ENCODE data around the gene ETV6.
"Not testable (repeated sequence)": the region's sequence is repeated elsewhere in the genome, so short reads cannot be mapped to it uniquely, and the experiment has no call there.

The ETV6 gene

GRCh38 chr12:11624116-11624515 lies 25.4 kb upstream of the ETV6 start:
- Histone ChIP-seq H3K27me3 (ENCODE audit: control insufficient read depth, insufficient read depth, low read length) (no peaks in the 10 kb centered on the region), H3K4me3 (ENCODE audit: low read depth, low read length) (no peak overlapping the region), H3K9me3 (ENCODE audit: control insufficient read depth, insufficient read depth, low read depth, low read length) (peaks cover 9% of the 10 kb centered on the region; the same call in 1 of the 2 replicates), H3K27ac (ENCODE audit: low read depth, low read length) (no peak overlapping the region), H3K36me3 (ENCODE audit: control insufficient read depth, insufficient read depth, low read length) (no peaks in the 10 kb centered on the region), H3K9ac (ENCODE audit: low read length) (no peak overlapping the region), H3K4me1 (ENCODE audit: control insufficient read depth, insufficient read depth, low read length) (peaks cover 25% of the 10 kb centered on the region)

GRCh38 chr12:11627709-11628108 lies 21.8 kb upstream of the ETV6 start:
- peaks cover 14% of the 10 kb centered on the region for H3K4me1 ChIP-seq (ENCODE audit: control insufficient read depth, insufficient read depth, low read length)
- not testable (repeated sequence) for H3K27me3 ChIP-seq (ENCODE audit: control insufficient read depth, insufficient read depth, low read length); H3K9ac ChIP-seq (ENCODE audit: low read length); H3K9me3 ChIP-seq (ENCODE audit: control insufficient read depth, insufficient read depth, low read depth, low read length); H3K4me3 ChIP-seq (ENCODE audit: low read depth, low read length); H3K36me3 ChIP-seq (ENCODE audit: control insufficient read depth, insufficient read depth, low read length); H3K27ac ChIP-seq (ENCODE audit: low read depth, low read length)

- Histone ChIP-seq H3K9ac (ENCODE audit: low read length) (no peak overlapping the region), H3K4me3 (ENCODE audit: low read depth, low read length) (no peak overlapping the region), H3K36me3 (ENCODE audit: control insufficient read depth, insufficient read depth, low read length) (no peaks in the 10 kb centered on the region), H3K27me3 (ENCODE audit: control insufficient read depth, insufficient read depth, low read length) (no peaks in the 10 kb centered on the region), H3K9me3 (ENCODE audit: control insufficient read depth, insufficient read depth, low read depth, low read length) (peaks cover 9% of the 10 kb centered on the region; the same call in 1 of the 2 replicates), H3K4me1 (ENCODE audit: control insufficient read depth, insufficient read depth, low read length) (peaks cover 7% of the 10 kb centered on the region), H3K27ac (ENCODE audit: low read depth, low read length) (no peak overlapping the region)
Measured at GRCh38 chr12:11628353-11628752, 21.1 kb upstream of the ETV6 start.

- Histone ChIP-seq H3K36me3 (ENCODE audit: control insufficient read depth, insufficient read depth, low read length) (no peaks in the 10 kb centered on the region), H3K4me3 (ENCODE audit: low read depth, low read length) (no peak overlapping the region), H3K27me3 (ENCODE audit: control insufficient read depth, insufficient read depth, low read length) (no peaks in the 10 kb centered on the region), H3K9me3 (ENCODE audit: control insufficient read depth, insufficient read depth, low read depth, low read length) (peaks cover 8% of the 10 kb centered on the region), H3K27ac (ENCODE audit: low read depth, low read length) (no peak overlapping the region), H3K9ac (ENCODE audit: low read length) (no peak overlapping the region), H3K4me1 (ENCODE audit: control insufficient read depth, insufficient read depth, low read length) (no peaks in the 10 kb centered on the region)
Measured at GRCh38 chr12:11630046-11630706, 19.3 kb upstream of the ETV6 start.

- Histone ChIP-seq H3K9me3 (ENCODE audit: control insufficient read depth, insufficient read depth, low read depth, low read length) (peaks cover 16% of the 10 kb centered on the region), H3K27ac (ENCODE audit: low read depth, low read length) (no peak overlapping the region), H3K4me3 (ENCODE audit: low read depth, low read length) (no peak overlapping the region), H3K4me1 (ENCODE audit: control insufficient read depth, insufficient read depth, low read length) (no peaks in the 10 kb centered on the region), H3K36me3 (ENCODE audit: control insufficient read depth, insufficient read depth, low read length) (no peaks in the 10 kb centered on the region), H3K27me3 (ENCODE audit: control insufficient read depth, insufficient read depth, low read length) (no peaks in the 10 kb centered on the region), H3K9ac (ENCODE audit: low read length) (no peak overlapping the region)
Measured at GRCh38 chr12:11631288-11631687, 18.2 kb upstream of the ETV6 start.

- H3K27ac ChIP-seq (ENCODE audit: low read depth, low read length); H3K4me1 ChIP-seq (ENCODE audit: control insufficient read depth, insufficient read depth, low read length); H3K27me3 ChIP-seq (ENCODE audit: control insufficient read depth, insufficient read depth, low read length); H3K36me3 ChIP-seq (ENCODE audit: control insufficient read depth, insufficient read depth, low read length); H3K9ac ChIP-seq (ENCODE audit: low read length); H3K4me3 ChIP-seq (ENCODE audit: low read depth, low read length): not testable (repeated sequence)
- peaks cover 21% of the 10 kb centered on the region for H3K9me3 ChIP-seq (ENCODE audit: control insufficient read depth, insufficient read depth, low read depth, low read length)
Measured at GRCh38 chr12:11631881-11632280, 17.6 kb upstream of the ETV6 start.

- Histone ChIP-seq H3K4me1 (ENCODE audit: control insufficient read depth, insufficient read depth, low read length) (no peaks in the 10 kb centered on the region), H3K27ac (ENCODE audit: low read depth, low read length) (no peak overlapping the region), H3K36me3 (ENCODE audit: control insufficient read depth, insufficient read depth, low read length) (no peaks in the 10 kb centered on the region), H3K9me3 (ENCODE audit: control insufficient read depth, insufficient read depth, low read depth, low read length) (peaks cover 31% of the 10 kb centered on the region), H3K9ac (ENCODE audit: low read length) (no peak overlapping the region), H3K27me3 (ENCODE audit: control insufficient read depth, insufficient read depth, low read length) (no peaks in the 10 kb centered on the region), H3K4me3 (ENCODE audit: low read depth, low read length) (no peak overlapping the region)
Measured at GRCh38 chr12:11633968-11634367, 15.5 kb upstream of the ETV6 start.

- Histone ChIP-seq H3K27me3 (ENCODE audit: control insufficient read depth, insufficient read depth, low read length) (no peaks in the 10 kb centered on the region), H3K27ac (ENCODE audit: low read depth, low read length) (no peak overlapping the region), H3K9me3 (ENCODE audit: control insufficient read depth, insufficient read depth, low read depth, low read length) (peaks cover 34% of the 10 kb centered on the region), H3K4me3 (ENCODE audit: low read depth, low read length) (no peak overlapping the region), H3K36me3 (ENCODE audit: control insufficient read depth, insufficient read depth, low read length) (no peaks in the 10 kb centered on the region), H3K4me1 (ENCODE audit: control insufficient read depth, insufficient read depth, low read length) (no peaks in the 10 kb centered on the region), H3K9ac (ENCODE audit: low read length) (no peak overlapping the region)
Measured at GRCh38 chr12:11635341-11635740, 14.1 kb upstream of the ETV6 start.

GRCh38 chr12:11638315-11638916 lies 11.1 kb upstream of the ETV6 start:
- Histone ChIP-seq H3K27ac (ENCODE audit: low read depth, low read length) (no peak overlapping the region), H3K36me3 (ENCODE audit: control insufficient read depth, insufficient read depth, low read length) (no peaks in the 10 kb centered on the region), H3K4me3 (ENCODE audit: low read depth, low read length) (no peak overlapping the region), H3K9ac (ENCODE audit: low read length) (no peak overlapping the region), H3K27me3 (ENCODE audit: control insufficient read depth, insufficient read depth, low read length) (no peaks in the 10 kb centered on the region), H3K4me1 (ENCODE audit: control insufficient read depth, insufficient read depth, low read length) (no peaks in the 10 kb centered on the region), H3K9me3 (ENCODE audit: control insufficient read depth, insufficient read depth, low read depth, low read length) (peaks cover 34% of the 10 kb centered on the region)

GRCh38 chr12:11639454-11639853 lies 10.0 kb upstream of the ETV6 start:
- H3K27ac ChIP-seq (ENCODE audit: low read depth, low read length) = no peak overlapping the region
- no peaks in the 10 kb centered on the region for H3K27me3 ChIP-seq (ENCODE audit: control insufficient read depth, insufficient read depth, low read length)
- peaks cover 5% of the 10 kb centered on the region; the same call in 1 of the 2 replicates for H3K4me1 ChIP-seq (ENCODE audit: control insufficient read depth, insufficient read depth, low read length)
- H3K4me3 ChIP-seq (ENCODE audit: low read depth, low read length) = no peak overlapping the region
- no peaks in the 10 kb centered on the region for H3K36me3 ChIP-seq (ENCODE audit: control insufficient read depth, insufficient read depth, low read length)
- H3K9ac ChIP-seq (ENCODE audit: low read length) = no peak overlapping the region
- H3K9me3 ChIP-seq (ENCODE audit: control insufficient read depth, insufficient read depth, low read depth, low read length) = peaks cover 31% of the 10 kb centered on the region

- H3K4me3 ChIP-seq (ENCODE audit: low read depth, low read length) = no peak overlapping the region
- H3K9me3 ChIP-seq (ENCODE audit: control insufficient read depth, insufficient read depth, low read depth, low read length) = peaks cover 26% of the 10 kb centered on the region
- peaks cover 5% of the 10 kb centered on the region; the same call in 1 of the 2 replicates for H3K4me1 ChIP-seq (ENCODE audit: control insufficient read depth, insufficient read depth, low read length)
Measured at GRCh38 chr12:11641522-11641921, 8.0 kb upstream of the ETV6 start.

More at GRCh38 chr12:11641522-11641921, 8.0 kb upstream of the ETV6 start:
- Histone ChIP-seq H3K9ac (ENCODE audit: low read length) (no peak overlapping the region), H3K27ac (ENCODE audit: low read depth, low read length) (no peak overlapping the region), H3K36me3 (ENCODE audit: control insufficient read depth, insufficient read depth, low read length) (no peaks in the 10 kb centered on the region), H3K27me3 (ENCODE audit: control insufficient read depth, insufficient read depth, low read length) (no peaks in the 10 kb centered on the region)

All from HUES6 (cell line).